Activated naive CD4-positive, alpha-beta T cell (primary cell): Measurements from ENCODE around the gene MSANTD7.

Experiments
- DNase-seq, 4 experiments: peaks; one replicate each; lab custom pipeline; 2025; lab: John Stamatoyannopoulos, UW

The MSANTD7 gene

GRCh38 chr10:14880229-14880628 lies 42.1 kb downstream of the MSANTD7 start:
- no peak for DNase-seq

GRCh38 chr10:14884082-14884481 lies 46.0 kb downstream of the MSANTD7 start:
- DNase-seq, result no peak
